ENCODE results near the gene PI4KB.

Gene PI4KB

DNA sequence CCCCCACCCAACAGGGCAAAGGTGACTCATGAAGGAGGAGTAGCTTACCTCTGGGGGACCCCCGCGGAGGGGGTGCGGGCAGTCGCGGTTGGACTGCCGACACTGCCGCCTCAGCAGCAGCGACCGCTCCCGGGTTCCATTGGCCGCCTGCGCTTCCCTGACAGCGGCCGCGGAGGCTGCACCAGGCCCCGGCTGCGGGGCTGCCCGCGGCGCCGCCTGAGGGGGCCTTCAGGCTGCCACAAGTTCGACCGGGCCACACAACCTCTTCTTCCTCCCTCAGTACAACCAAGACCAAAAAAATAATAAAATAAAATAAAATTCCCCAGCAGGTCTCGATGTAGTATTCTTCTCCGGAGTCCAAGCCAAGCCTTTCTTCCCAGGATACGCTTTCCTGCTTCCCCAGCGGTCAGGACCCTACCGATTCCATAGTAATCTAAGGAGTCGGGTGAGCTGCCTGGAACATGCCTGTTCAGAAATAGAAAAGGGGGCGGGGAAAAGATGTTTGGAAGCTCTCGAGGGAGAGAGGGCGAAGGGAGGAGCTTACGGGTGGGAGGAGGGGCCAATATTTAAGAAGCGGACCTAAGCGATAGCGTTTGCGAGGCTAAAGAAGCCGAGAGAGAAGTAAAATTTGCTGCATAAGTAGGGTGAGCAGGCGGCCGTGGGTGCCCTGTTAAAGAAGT is at the start of gene PI4KB:
PI4KB (minus strand) TSS at position 194 of the 680 bp plus-strand sequence. CDS start 10,935 bp downstream, outside the sequence.
- Mint-ChIP-seq H3K27me3 (ENCODE audit: low read depth) (no peaks in the 10 kb centered on the region), H3K4me3 (peak within 1 kb of the TSS; percentile 98), H3K36me3 (ENCODE audit: low read depth) (peaks cover 21% of the 10 kb centered on the region), H3K27ac (peak within 1 kb of the TSS; percentile 98), H3K9me3 (no peaks in the 10 kb centered on the region), H3K4me1 (ENCODE audit: low read depth) (peaks cover 30% of the 10 kb centered on the region)
- DNase-seq (ENCODE audit: low spot score), result peak; percentile 88

GRCh38 chr1:151373196-151373595 is 46.0 kb upstream of the PI4KB start:
- no peak for DNase-seq (ENCODE audit: low spot score)
- Mint-ChIP-seq H3K9me3 (no peaks in the 10 kb centered on the region), H3K4me3 (no peak overlapping the region), H3K27me3 (ENCODE audit: low read depth) (peaks cover 3% of the 10 kb centered on the region), H3K27ac (no peak overlapping the region), H3K36me3 (ENCODE audit: low read depth) (no peaks in the 10 kb centered on the region), H3K4me1 (ENCODE audit: low read depth) (peaks cover 2% of the 10 kb centered on the region)

- no peak for DNase-seq (ENCODE audit: low spot score)
- no peak within 1 kb of the TSS for H3K4me3 Mint-ChIP-seq
- H3K27me3 Mint-ChIP-seq (ENCODE audit: low read depth), result peaks cover 3% of the 10 kb centered on the region
- no peaks in the 10 kb centered on the region for H3K36me3 Mint-ChIP-seq (ENCODE audit: low read depth)
- H3K27ac Mint-ChIP-seq, result no peak within 1 kb of the TSS
- H3K9me3 Mint-ChIP-seq, result no peaks in the 10 kb centered on the region
- H3K4me1 Mint-ChIP-seq (ENCODE audit: low read depth), result peaks cover 2% of the 10 kb centered on the region
Measured at GRCh38 chr1:151372058-151372934, 45.1 kb upstream of the PI4KB start, which contains the start of gene SELENBP1. Gene SELENBP1 (minus strand): TSS chr1:151372705. CDS start chr1:151372641, 64 bp downstream.

- H3K36me3 Mint-ChIP-seq (ENCODE audit: low read depth), result no peaks in the 10 kb centered on the region
- H3K4me1 Mint-ChIP-seq (ENCODE audit: low read depth), result peaks cover 2% of the 10 kb centered on the region
- no peak overlapping the region for H3K27ac Mint-ChIP-seq
- no peak overlapping the region for H3K4me3 Mint-ChIP-seq
- DNase-seq (ENCODE audit: low spot score), result no peak
- no peaks in the 10 kb centered on the region for H3K9me3 Mint-ChIP-seq
- peaks cover 3% of the 10 kb centered on the region for H3K27me3 Mint-ChIP-seq (ENCODE audit: low read depth)
Measured at GRCh38 chr1:151371370-151372057, 44.3 kb upstream of the PI4KB start.

DNA sequence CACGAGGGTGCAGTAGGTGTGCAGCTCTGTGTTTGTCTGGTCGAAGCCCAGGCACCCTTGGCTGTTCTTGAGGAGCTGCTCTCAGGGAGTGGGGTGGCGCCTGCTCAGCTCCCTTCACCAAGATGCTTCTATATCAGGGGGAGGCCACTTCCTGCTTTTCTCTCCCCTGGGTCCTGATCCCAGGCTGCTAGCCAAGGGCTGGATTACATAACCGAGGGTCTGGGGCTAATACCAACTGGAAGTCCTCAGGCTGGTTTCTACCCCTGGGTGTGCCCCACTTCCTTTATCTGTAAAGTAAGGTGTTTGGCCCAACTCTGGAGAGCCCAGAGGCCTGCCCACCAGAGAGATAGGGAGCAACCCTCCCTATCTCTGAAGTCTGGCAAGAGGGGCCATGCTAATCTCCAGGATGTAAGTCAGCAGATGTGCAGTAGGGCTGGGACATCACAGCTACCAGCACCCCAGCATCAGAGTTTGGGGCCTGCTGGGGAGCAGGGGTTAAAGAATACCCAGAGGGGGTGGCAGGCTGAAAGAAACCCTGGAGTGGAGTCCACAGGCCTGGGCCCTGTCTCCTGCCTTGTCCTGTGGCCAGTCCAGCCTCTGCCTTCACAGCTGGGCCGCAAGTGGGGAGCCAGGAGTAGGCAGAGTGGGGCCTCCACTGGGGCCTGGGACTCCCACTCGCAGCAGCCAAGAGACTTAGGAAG is 43.1 kb upstream of the PI4KB start:
- no peak for DNase-seq (ENCODE audit: low spot score)
- H3K4me3 Mint-ChIP-seq, result no peak overlapping the region
- no peak overlapping the region for H3K27ac Mint-ChIP-seq
- H3K36me3 Mint-ChIP-seq (ENCODE audit: low read depth), result no peaks in the 10 kb centered on the region
- H3K4me1 Mint-ChIP-seq (ENCODE audit: low read depth), result peaks cover 2% of the 10 kb centered on the region
- H3K9me3 Mint-ChIP-seq, result no peaks in the 10 kb centered on the region
- peaks cover 3% of the 10 kb centered on the region for H3K27me3 Mint-ChIP-seq (ENCODE audit: low read depth)

DNA sequence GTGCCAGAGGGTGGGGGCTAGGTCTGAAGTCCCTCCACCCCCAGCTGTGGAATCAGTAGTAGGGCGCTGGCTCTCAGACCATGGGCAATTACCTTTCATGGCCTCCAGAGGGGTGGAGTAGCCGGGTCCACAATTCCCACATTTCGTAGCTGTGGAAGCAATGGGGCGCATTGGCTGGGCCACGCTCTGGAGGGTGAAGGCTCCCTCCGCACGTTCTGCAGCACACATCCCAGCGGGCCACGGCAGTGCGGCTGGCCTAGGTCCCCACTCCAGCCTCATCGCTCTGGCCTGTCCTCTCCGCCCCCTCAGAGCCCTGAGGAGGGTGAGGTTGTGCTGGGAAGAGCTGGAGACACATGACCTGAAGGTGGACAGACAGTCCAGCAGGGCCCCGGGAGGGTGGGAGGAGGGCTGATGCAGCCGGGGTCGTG is 42.4 kb upstream of the PI4KB start:
- Mint-ChIP-seq H3K36me3 (ENCODE audit: low read depth) (no peaks in the 10 kb centered on the region), H3K9me3 (no peaks in the 10 kb centered on the region), H3K4me1 (ENCODE audit: low read depth) (peaks cover 2% of the 10 kb centered on the region), H3K4me3 (no peak overlapping the region), H3K27ac (no peak overlapping the region), H3K27me3 (ENCODE audit: low read depth) (no peaks in the 10 kb centered on the region)
- no peak for DNase-seq (ENCODE audit: low spot score)

GRCh38 chr1:151369302-151369610 is 42.0 kb upstream of the PI4KB start:
- peaks cover 2% of the 10 kb centered on the region for H3K4me1 Mint-ChIP-seq (ENCODE audit: low read depth)
- H3K4me3 Mint-ChIP-seq, result no peak overlapping the region
- no peaks in the 10 kb centered on the region for H3K27me3 Mint-ChIP-seq (ENCODE audit: low read depth)
- H3K9me3 Mint-ChIP-seq, result no peaks in the 10 kb centered on the region
- H3K27ac Mint-ChIP-seq, result no peak overlapping the region
- no peak for DNase-seq (ENCODE audit: low spot score)
- no peaks in the 10 kb centered on the region for H3K36me3 Mint-ChIP-seq (ENCODE audit: low read depth)

GRCh38 chr1:151368393-151369301 is 41.4 kb upstream of the PI4KB start:
- no peaks in the 10 kb centered on the region for H3K27me3 Mint-ChIP-seq (ENCODE audit: low read depth)
- no peak for DNase-seq (ENCODE audit: low spot score)
- no peak overlapping the region for H3K27ac Mint-ChIP-seq
- no peaks in the 10 kb centered on the region for H3K36me3 Mint-ChIP-seq (ENCODE audit: low read depth)
- H3K4me1 Mint-ChIP-seq (ENCODE audit: low read depth), result no peaks in the 10 kb centered on the region
- H3K9me3 Mint-ChIP-seq, result no peaks in the 10 kb centered on the region
- no peak overlapping the region for H3K4me3 Mint-ChIP-seq

GRCh38 chr1:151367658-151368392 is 40.6 kb upstream of the PI4KB start:
- H3K4me3 Mint-ChIP-seq, result no peak overlapping the region
- H3K27ac Mint-ChIP-seq, result no peak overlapping the region
- no peaks in the 10 kb centered on the region for H3K4me1 Mint-ChIP-seq (ENCODE audit: low read depth)
- DNase-seq (ENCODE audit: low spot score), result no peak
- no peaks in the 10 kb centered on the region for H3K36me3 Mint-ChIP-seq (ENCODE audit: low read depth)
- peaks cover 6% of the 10 kb centered on the region for H3K9me3 Mint-ChIP-seq
- no peaks in the 10 kb centered on the region for H3K27me3 Mint-ChIP-seq (ENCODE audit: low read depth)

- H3K27me3 Mint-ChIP-seq (ENCODE audit: low read depth), result no peaks in the 10 kb centered on the region
- H3K27ac Mint-ChIP-seq, result no peak overlapping the region
- H3K9me3 Mint-ChIP-seq, result peaks cover 18% of the 10 kb centered on the region
Measured at GRCh38 chr1:151364996-151365395, 37.8 kb upstream of the PI4KB start.

GRCh38 chr1:151362308-151363155 is 35.3 kb upstream of the PI4KB start:
- no peak for DNase-seq (ENCODE audit: low spot score)
- no peaks in the 10 kb centered on the region for H3K27me3 Mint-ChIP-seq (ENCODE audit: low read depth)
- H3K4me3 Mint-ChIP-seq, result no peak overlapping the region
- H3K27ac Mint-ChIP-seq, result no peak overlapping the region
- H3K36me3 Mint-ChIP-seq (ENCODE audit: low read depth), result peaks cover 2% of the 10 kb centered on the region
- H3K4me1 Mint-ChIP-seq (ENCODE audit: low read depth), result no peaks in the 10 kb centered on the region
- H3K9me3 Mint-ChIP-seq, result peaks cover 18% of the 10 kb centered on the region

More at GRCh38 chr1:151364996-151365395, 37.8 kb upstream of the PI4KB start:
- H3K4me1 Mint-ChIP-seq (ENCODE audit: low read depth), result no peaks in the 10 kb centered on the region
- DNase-seq (ENCODE audit: low spot score), result no peak
- peaks cover 2% of the 10 kb centered on the region for H3K36me3 Mint-ChIP-seq (ENCODE audit: low read depth)
- H3K4me3 Mint-ChIP-seq, result no peak overlapping the region

DNA sequence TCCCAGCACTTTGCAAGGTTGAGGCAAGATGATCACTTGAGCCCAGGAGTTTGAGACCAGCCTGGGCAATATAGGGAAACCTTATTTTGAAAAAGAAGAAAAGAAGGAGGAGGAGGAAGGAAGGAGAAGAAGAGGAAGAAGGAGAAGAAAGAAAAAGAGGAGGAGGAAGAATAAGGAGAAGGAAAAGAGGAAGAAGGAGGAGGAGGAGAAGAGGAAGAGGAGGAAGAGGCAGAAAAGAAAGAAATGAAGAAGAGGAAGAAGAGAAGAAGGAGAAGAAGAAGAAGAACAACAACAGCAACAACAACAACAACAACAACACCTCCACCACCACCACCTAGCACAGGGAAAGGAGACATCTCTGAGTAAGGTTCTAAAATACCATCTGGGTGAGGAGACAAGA is 34.7 kb upstream of the PI4KB start:
- H3K27me3 Mint-ChIP-seq (ENCODE audit: low read depth), result no peaks in the 10 kb centered on the region
- DNase-seq (ENCODE audit: low spot score), result no peak
- peaks cover 2% of the 10 kb centered on the region for H3K36me3 Mint-ChIP-seq (ENCODE audit: low read depth)
- H3K9me3 Mint-ChIP-seq, result peaks cover 18% of the 10 kb centered on the region
- no peak overlapping the region for H3K4me3 Mint-ChIP-seq
- H3K27ac Mint-ChIP-seq, result no peak overlapping the region
- H3K4me1 Mint-ChIP-seq (ENCODE audit: low read depth), result no peaks in the 10 kb centered on the region
